ENCODE measurements around the gene IRX2.

Gene IRX2

GRCh38 chr5:2756211-2757152 is 5.0 kb upstream of the IRX2 start:
- DNase-seq (ENCODE audit: low read depth, low spot score), result no peak
- H3K27ac ChIP-seq, result peak overlapping the region; percentile 48

GRCh38 chr5:2755681-2756171 is 4.2 kb upstream of the IRX2 start:
- DNase-seq (ENCODE audit: low read depth, low spot score), result no peak
- peak overlapping the region; percentile 48 for H3K27ac ChIP-seq

- no peak overlapping the region for H3K27ac ChIP-seq
- DNase-seq (ENCODE audit: low read depth, low spot score), result no peak
These were observed 3.7 kb upstream of the IRX2 start for GRCh38 chr5:2755076-2755680.

GRCh38 chr5:2754581-2755075 is 3.2 kb upstream of the IRX2 start:
- no peak for DNase-seq (ENCODE audit: low read depth, low spot score)
- H3K27ac ChIP-seq, result no peak overlapping the region

GRCh38 chr5:2753452-2754420 is 2.3 kb upstream of the IRX2 start:
- H3K27ac ChIP-seq, result no peak overlapping the region
- DNase-seq (ENCODE audit: low read depth, low spot score), result no peak

GRCh38 chr5:2752821-2753439 is 1.5 kb upstream of the IRX2 start:
- H3K27ac ChIP-seq, result no peak overlapping the region
- DNase-seq (ENCODE audit: low read depth, low spot score), result no peak

- DNase-seq (ENCODE audit: low read depth, low spot score), result no peak
These were observed 763 bp upstream of the IRX2 start for GRCh38 chr5:2752059-2752820.

GRCh38 chr5:2750758-2751464 is 566 bp downstream of the IRX2 start:
- H3K27ac ChIP-seq, result peak overlapping the region; percentile 67
- DNase-seq (ENCODE audit: low read depth, low spot score), result no peak

More at GRCh38 chr5:2752059-2752820, 763 bp upstream of the IRX2 start:
- peak overlapping the region; percentile 67 for H3K27ac ChIP-seq

- H3K27ac ChIP-seq, result peak overlapping the region; percentile 67
These were observed 1.3 kb downstream of the IRX2 start for GRCh38 chr5:2750026-2750757.

GRCh38 chr5:2749514-2750025 is 1.9 kb downstream of the IRX2 start:
- DNase-seq (ENCODE audit: low read depth, low spot score), result no peak
- H3K27ac ChIP-seq, result no peak overlapping the region

More at GRCh38 chr5:2750026-2750757, 1.3 kb downstream of the IRX2 start:
- DNase-seq (ENCODE audit: low read depth, low spot score), result no peak

GRCh38 chr5:2748861-2749513 is 2.5 kb downstream of the IRX2 start:
- no peak overlapping the region for H3K27ac ChIP-seq
- no peak for DNase-seq (ENCODE audit: low read depth, low spot score)

- H3K27ac ChIP-seq, result no peak overlapping the region
These were observed 3.2 kb downstream of the IRX2 start for GRCh38 chr5:2748179-2748860.

GRCh38 chr5:2747363-2748162 is 3.9 kb downstream of the IRX2 start:
- H3K27ac ChIP-seq, result no peak overlapping the region
- DNase-seq (ENCODE audit: low read depth, low spot score), result no peak

More at GRCh38 chr5:2748179-2748860, 3.2 kb downstream of the IRX2 start:
- DNase-seq (ENCODE audit: low read depth, low spot score), result no peak

GRCh38 chr5:2746561-2747032 is 4.9 kb downstream of the IRX2 start:
- no peak overlapping the region for H3K27ac ChIP-seq

GRCh38 chr5:2744485-2744884 is 7.0 kb downstream of the IRX2 start:
- no peak overlapping the region for H3K27ac ChIP-seq
- DNase-seq (ENCODE audit: low read depth, low spot score), result no peak

More at GRCh38 chr5:2746561-2747032, 4.9 kb downstream of the IRX2 start:
- no peak for DNase-seq (ENCODE audit: low read depth, low spot score)
